VCaP (cell line): ENCODE data around the gene LARGE1.

Experiments
- H3K27ac ChIP-seq: fragments of 450-650 bp; 2 replicates; pipeline ENCODE4 v1.5.1; 2017
- TF ChIP-seq, protein P1 (sequence below): fragments of 450-650 bp; conservative IDR thresholded peaks from 2 replicates; pipeline ENCODE4 v1.5.1; 2017; ENCODE audit warnings: mild to moderate bottlenecking, moderate library complexity

Gene LARGE1

DNA sequence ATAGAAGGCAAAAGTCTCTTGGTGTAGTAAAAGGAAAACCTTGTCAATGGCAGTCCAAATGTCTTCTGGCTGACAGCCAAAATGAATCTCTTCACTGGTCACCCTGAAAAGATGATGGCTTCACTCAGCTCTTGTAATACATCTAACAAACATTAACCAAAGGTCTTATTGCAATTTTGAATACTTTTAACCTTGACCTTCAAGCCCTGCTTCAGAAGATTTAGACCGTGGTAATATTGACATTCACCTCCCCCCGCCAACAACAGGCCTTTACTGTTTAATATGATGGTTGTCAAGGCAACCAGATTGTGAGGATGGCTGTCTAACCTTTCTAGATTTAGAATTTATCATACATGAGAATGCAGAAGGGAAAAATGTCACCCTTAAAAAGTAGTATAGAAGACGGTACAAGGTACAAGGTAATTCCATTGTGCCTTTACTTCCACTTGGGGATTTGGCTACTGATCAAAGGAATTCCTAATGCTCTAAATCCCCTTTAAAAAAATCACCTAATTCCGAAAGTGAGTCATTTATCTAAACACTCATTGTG lies 342.3 kb downstream of the LARGE1 start:
- TF ChIP-seq, protein P1, sequence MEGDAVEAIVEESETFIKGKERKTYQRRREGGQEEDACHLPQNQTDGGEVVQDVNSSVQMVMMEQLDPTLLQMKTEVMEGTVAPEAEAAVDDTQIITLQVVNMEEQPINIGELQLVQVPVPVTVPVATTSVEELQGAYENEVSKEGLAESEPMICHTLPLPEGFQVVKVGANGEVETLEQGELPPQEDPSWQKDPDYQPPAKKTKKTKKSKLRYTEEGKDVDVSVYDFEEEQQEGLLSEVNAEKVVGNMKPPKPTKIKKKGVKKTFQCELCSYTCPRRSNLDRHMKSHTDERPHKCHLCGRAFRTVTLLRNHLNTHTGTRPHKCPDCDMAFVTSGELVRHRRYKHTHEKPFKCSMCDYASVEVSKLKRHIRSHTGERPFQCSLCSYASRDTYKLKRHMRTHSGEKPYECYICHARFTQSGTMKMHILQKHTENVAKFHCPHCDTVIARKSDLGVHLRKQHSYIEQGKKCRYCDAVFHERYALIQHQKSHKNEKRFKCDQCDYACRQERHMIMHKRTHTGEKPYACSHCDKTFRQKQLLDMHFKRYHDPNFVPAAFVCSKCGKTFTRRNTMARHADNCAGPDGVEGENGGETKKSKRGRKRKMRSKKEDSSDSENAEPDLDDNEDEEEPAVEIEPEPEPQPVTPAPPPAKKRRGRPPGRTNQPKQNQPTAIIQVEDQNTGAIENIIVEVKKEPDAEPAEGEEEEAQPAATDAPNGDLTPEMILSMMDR = no peak

DNA sequence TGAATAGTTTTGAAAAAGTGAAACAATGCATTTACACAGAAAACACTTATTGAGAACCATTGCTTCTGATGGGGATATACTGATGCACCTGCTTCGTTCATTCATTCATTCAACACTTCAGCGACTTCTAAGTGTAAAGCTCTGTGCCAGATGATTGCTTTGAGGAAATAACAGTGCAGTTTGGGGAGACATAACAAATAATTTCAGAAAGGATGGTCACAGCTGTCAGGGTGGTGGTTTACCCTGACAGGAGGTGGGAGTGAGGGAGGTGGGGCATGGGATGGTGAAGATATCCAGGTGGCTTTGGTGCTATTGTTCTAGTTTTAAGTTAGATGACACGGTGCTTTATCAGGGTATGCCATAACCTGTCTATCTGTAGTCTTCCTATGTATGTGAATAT lies 344.1 kb downstream of the LARGE1 start:
- no peak overlapping the region for H3K27ac ChIP-seq

More for the DNA sequence above, 342.3 kb downstream of the LARGE1 start:
- no peak overlapping the region for H3K27ac ChIP-seq

DNA sequence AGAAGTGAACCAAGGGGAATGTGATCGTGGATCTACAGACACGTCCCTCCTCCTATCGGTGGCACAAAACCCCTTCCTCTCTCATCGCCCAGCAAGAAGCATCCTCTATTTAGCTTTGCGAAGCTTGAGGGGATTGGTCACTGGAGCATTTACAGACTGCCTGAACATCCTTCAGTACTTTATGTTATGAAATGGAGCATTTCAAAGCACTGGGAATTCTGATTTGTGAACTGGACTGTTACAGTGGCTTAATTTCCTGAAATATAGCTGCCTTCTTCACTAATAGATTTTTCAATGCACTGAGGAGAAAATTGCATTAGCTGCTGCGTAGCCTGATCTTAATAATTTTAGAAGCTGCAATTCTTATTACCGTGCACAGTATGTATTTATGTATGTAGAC lies 344.5 kb downstream of the LARGE1 start:
- TF ChIP-seq, protein P1 = no peak
- no peak overlapping the region for H3K27ac ChIP-seq

More for the DNA sequence above, 344.1 kb downstream of the LARGE1 start:
- TF ChIP-seq, protein P1 = no peak

DNA sequence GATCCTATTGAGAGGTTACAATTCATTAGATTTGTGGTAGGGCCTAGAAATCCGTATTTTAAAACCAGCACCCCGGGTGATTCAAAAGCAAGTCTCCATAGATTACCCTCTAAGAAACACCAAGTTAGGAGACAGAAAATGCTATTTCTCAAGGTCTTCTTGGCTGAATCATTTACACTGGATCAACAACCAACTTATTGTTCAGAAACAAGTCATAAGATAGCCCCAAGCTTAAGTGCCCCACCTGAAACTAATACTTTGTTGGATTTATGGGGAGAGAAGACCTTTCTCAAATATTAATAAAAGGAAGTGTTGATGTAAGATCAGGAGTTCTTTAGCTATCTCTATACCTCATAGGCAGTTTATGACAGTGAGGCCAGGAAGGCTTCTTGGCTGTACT lies 345.2 kb downstream of the LARGE1 start:
- TF ChIP-seq, protein P1 = no peak
- no peak overlapping the region for H3K27ac ChIP-seq

DNA sequence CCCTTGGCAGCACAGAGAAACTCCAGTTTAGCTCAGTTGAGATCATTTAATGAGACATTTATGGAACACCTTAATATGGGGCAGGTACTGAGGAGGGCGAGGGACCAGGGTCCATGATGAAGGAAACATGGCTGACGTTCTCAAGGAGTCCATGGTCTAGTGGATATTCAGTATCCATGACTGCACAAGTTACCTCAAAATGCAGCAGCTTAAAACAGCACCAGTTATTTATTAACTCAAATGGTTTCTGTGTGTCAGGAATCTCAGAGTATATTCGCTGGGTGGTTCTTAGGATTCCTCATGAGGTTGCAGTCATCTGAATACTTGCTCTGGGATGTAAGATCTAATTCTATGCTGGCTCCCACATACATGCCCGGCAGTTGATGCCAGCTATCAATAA lies 346.8 kb downstream of the LARGE1 start:
- TF ChIP-seq, protein P1 = no peak
- H3K27ac ChIP-seq = no peak overlapping the region

DNA sequence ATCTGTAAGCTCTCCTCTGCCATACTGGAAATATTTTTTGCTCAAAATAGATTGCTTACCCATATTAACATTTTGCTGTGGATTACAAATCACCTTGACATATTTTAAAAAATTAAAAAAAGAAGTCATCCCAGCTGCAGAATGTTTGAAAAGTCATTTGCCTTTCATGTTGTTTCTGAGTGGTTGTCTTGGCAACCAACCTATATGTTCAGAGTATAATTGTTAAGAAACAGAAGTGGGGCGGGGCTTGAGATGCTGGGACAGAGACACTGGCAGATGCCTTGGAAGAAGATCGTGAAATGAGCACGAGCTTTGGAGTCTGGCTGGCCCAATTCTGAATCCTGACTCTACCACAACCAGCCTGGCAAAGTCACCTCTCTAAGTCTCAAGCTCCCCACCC lies 348.2 kb downstream of the LARGE1 start:
- no peak overlapping the region for H3K27ac ChIP-seq
- TF ChIP-seq, protein P1 = no peak

DNA sequence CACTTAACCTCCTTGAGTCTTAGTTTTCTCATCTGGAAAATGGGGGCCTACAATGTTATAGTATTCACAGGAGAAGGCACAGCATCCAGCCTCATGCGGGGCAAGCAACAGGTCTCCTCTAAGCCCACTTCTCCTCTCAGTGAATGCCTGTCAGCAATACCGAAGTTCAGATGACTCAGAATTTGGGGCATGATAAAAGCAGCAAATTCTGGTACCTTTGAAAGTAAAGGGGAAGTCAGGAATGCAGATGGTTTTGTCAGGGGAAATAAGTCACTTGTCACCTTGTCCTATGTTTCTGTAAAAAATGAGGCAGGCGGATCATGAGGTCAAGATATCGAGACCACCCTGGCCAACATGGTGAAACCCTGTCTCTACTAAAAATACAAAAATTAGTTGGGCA lies 350.2 kb downstream of the LARGE1 start:
- no peak overlapping the region for H3K27ac ChIP-seq
- TF ChIP-seq, protein P1 = no peak

DNA sequence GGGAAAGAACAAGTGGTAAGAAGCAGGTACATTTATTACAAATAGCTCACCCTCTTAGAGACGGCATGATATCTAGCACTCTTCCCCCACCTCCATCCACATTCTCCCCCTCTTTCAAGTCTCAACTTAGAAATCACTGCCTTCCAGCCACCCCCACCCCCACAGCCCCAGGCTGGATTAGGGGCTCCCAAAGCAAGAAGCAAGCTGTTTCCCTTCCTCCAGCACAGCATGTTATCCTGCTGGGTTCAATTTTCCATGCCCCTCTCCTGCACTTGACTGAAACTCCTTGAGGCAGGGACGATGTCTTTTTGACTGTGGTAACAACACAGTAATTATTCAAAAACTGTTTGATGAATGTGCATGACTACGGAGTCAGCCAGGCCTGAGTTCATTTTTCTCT lies 350.7 kb downstream of the LARGE1 start:
- TF ChIP-seq, protein P1 = no peak
- no peak overlapping the region for H3K27ac ChIP-seq
